MM.1S (cell line): ENCODE data around the gene FRMD4B.

Source experiments
- CTCF ChIP-seq: fragments of 300-600 bp; sonication (generic); IDR thresholded peaks from 2 replicates; pipeline ENCODE4 v1.5.1; 2016; ENCODE audit warnings: antibody characterized with exemption, low read length, mixed read lengths
- EZH2 ChIP-seq: fragments of 300-600 bp; sonication (generic); optimal IDR thresholded peaks from 2 replicates; pipeline ENCODE3; 2017; ENCODE audit warnings: low read depth, mild to moderate bottlenecking, antibody characterized with exemption, low read length, mixed read lengths
- EZH2phosphoT487 ChIP-seq: fragments of 300-600 bp; sonication (generic); IDR thresholded peaks from 2 replicates; pipeline ENCODE4 v1.6.1; 2018; ENCODE audit warnings: antibody characterized with exemption, low read length

- TF ChIP-seq CTCF (no peak), EZH2 (no peak), EZH2phosphoT487 (no peak)
These were observed 35.1 kb upstream of the FRMD4B start for GRCh38 chr3:69420781-69421520.
